Activated CD4-positive, alpha-beta T cell treated with anti-CD3 and anti-CD28 coated beads for 24 hours (primary cell): ENCODE data around the gene COPZ1.

Experiments
- DNase-seq, 2 donors: peaks; one replicate each; pipeline ENCODE4 v3.0.0-alpha.2; 2020; ENCODE audit warnings: low read depth in 2 of 2

COPZ1 gene

DNA sequence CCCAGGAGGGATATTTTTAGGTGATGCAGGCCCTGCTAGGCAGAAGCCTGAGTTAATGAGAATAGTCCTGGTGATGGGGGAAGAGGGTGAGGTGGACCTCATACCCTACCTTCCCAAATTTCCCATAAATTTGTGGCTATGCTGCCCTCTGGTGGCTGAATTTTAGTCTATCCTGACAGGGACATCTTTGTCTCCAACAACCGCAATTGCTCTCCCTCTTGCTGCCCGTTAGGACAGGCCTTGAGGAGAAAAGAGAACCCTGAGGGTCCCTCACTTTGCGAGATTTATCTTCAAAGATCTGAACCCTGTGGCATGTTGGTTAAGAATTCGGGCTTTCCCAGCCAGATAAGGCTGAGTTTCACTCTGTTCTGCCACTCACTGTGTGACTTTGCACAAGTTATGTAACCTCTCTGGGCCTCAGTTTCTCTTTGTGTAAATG lies 69.4 kb downstream of the COPZ1 start:
- DNase-seq: peak in 1 of 2 donors; percentile 50

GRCh38 chr12:54394986-54395385 lies 70.1 kb downstream of the COPZ1 start:
- DNase-seq: no peak

DNA sequence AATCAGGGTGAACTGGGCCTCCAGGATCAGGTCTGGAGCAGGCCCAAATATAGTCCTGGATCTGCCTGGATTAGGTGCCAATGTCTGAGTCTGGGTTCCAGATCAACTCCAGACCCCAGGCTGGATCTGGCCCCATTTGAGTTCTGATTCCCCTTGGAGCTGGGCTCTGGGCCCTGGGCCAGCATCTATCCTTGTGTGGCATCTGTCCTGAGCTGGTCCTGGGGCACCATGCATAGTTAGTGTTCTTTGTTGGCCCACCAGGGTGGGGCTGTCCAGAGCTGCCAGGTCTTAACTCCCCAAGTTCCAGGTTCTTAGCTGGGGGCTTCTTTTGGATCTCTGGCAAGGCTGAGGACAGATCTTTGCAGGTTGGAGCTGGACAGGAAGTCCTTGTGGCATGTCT lies 70.6 kb downstream of the COPZ1 start:
- no peak for DNase-seq

DNA sequence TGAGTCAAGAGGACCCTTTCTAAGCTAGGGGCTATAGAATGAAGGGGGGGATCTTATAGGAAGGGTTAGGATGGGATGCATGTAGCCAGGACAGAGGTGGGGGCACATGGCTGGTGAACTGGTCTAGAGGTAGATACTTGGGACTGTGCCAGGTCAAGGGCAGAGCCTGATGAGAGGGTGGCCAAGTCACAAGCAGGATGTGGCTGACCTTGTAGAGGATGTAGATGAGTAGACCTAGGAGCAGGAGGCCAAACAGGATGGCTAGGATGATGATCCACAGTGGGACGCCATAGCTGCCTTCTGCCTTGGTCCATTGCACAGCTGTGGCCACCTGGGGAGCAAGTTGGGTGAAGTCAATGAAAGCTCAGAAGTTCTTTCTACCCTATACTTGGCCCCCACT lies 72.2 kb downstream of the COPZ1 start:
- DNase-seq: no peak

DNA sequence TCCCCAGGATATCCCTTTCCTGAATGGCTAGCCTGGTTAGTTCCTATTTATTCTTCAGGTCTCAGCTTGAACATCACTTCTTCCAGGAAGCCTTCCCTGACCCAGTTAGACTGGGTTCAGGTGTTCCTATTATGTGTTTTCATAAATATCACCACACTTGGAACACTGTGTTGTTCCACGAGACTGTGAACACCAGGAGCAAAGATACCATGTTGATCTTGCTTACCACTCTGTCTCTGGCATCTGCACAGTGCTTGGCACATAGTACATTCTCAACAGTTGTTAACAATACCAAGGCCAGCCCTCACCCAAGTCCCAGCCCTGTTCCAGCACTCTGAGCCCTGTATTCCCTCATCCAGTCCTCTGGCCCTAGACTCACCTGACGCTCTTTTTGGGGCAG lies 73.3 kb downstream of the COPZ1 start:
- DNase-seq: no peak

GRCh38 chr12:54398995-54399793 lies 74.3 kb downstream of the COPZ1 start:
- peak; percentile 83 to 85 for DNase-seq

GRCh38 chr12:54401119-54401518 lies 76.2 kb downstream of the COPZ1 start:
- DNase-seq: no peak
